ENCODE data around the gene MRGPRG.

Gene MRGPRG

GRCh38 chr11:3229673-3230630, 11.3 kb upstream of the MRGPRG start:
- no peaks in the 10 kb centered on the region for H3K9me3 Mint-ChIP-seq
- peaks cover 7% of the 10 kb centered on the region for H3K27me3 Mint-ChIP-seq

DNA sequence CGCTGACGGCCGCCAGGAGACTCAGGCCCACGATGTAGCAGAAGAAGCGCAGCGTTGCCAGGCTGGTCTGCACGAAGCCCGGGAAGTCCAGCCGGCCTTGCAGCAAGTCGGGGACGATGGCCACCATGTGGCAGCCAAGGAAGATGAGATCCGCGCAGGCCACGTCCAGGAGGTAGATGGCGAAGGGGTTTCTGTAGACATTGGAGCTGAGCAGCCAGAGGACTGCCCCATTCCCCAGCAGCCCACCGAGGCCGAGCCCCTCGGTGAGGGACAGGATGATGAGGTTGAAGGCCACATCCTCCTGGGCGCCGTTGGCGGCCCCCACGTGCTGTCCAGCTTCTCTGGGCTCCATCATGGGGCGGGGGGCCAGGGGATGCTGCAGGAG, 9.8 kb upstream of the MRGPRG start:
- ATAC-seq: no peak
- no peaks in the 10 kb centered on the region for H3K9me3 Mint-ChIP-seq
- peaks cover 23% of the 10 kb centered on the region for H3K27me3 Mint-ChIP-seq
- H3K27ac Mint-ChIP-seq: no peak overlapping the region
- no peak overlapping the region for H3K4me3 Mint-ChIP-seq
- peaks cover under 1% of the 10 kb centered on the region for H3K4me1 Mint-ChIP-seq
- no peak for DNase-seq

More at GRCh38 chr11:3229673-3230630, 11.3 kb upstream of the MRGPRG start:
- Mint-ChIP-seq H3K4me3 (no peak overlapping the region), H3K4me1 (no peaks in the 10 kb centered on the region), H3K27ac (no peak overlapping the region)
- ATAC-seq (peak; percentile 24), DNase-seq (no peak)

DNA sequence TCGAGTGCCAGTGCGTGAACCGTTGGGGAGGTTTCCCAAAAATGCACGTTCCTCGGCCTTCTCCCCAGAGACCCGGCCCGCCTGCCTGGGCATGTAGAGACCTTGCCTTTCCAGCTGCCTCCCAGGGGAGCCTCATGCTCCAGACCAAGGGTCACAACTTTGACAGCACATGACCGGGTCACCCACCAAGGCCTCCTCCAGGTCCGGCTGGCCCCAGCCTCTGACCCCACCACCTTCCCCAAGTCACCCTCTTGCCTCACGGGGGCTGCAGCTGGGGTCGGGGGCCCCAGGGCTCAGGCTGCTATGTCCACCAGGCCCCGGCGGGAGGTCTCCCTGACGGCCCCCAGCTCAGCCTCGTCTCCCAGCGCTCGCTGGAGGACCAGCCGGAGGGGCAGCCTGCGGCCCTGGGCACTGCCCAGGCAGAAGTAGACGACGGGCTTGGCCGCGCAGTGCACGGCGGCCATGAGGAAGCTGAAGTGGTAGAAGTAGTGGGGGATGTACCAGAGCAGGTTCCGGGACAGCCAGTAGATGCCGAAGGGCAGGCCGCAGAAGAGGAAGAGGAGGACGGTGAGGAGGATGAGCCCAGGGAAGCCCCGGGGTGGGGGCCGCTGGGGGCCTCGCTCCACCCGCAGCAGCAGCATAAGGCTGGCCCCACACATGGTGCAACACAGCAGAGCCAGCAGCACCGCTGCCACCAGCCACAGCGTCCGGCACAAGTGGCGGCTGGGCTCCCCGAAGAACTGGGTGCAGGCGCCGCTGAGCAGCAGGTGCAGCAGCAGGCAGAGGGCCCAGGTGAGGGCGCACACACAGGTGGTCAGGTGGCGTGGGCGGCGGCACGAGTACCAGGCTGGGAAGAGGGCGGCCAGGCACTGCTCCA, 9.2 kb upstream of the MRGPRG start:
- DNase-seq (no peak), ATAC-seq (no peak)
- Mint-ChIP-seq H3K27me3 (peaks cover 29% of the 10 kb centered on the region), H3K27ac (no peak overlapping the region), H3K9me3 (no peaks in the 10 kb centered on the region), H3K4me3 (no peak overlapping the region), H3K4me1 (peaks cover 7% of the 10 kb centered on the region)

DNA sequence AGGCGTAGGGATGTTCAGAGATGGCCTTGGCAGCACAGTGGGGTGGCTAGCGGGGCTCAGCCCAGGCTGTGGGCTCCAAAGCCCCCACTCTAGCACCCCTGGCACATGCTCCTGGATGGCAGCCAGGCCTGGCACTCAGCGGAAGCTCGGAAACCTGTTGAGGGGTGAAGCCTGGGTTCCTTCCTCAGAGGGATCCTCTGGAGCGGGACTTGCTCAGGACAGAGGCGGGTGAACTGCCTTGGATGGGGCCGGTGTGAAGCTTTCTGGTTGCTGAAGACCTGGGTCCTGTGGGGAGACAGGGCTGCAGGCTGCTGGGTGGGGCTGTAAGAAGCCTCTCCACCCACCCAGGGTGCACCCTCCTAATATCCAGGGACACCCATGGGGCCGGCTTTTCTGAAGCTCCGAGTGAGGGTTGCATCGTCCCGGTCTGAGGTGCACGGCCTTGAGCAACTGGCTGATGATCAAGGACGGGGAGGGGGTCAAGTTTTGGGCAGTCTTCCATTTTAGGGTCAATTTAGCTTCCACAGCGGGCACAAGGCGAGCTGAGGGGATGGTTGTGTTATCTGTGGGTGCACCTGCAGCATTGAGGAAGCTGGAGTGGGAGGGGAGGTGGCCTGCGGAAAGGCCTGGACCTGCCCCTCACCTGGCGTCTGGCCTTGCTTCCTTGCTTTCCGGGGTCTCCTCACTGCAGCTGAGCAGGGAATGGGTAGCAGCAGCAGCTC, 8.4 kb upstream of the MRGPRG start:
- Mint-ChIP-seq H3K4me3 (no peak overlapping the region), H3K4me1 (peaks cover 12% of the 10 kb centered on the region), H3K27ac (no peak overlapping the region), H3K27me3 (peaks cover 33% of the 10 kb centered on the region), H3K9me3 (no peaks in the 10 kb centered on the region)
- DNase-seq (no peak), ATAC-seq (no peak)

- H3K27me3 Mint-ChIP-seq: peaks cover 35% of the 10 kb centered on the region
- no peak overlapping the region for H3K4me3 Mint-ChIP-seq
- H3K27ac Mint-ChIP-seq: peak overlapping the region in 1 of 2 donors; percentile 54
- DNase-seq: no peak
- peaks cover 12% of the 10 kb centered on the region for H3K4me1 Mint-ChIP-seq
- no peaks in the 10 kb centered on the region for H3K9me3 Mint-ChIP-seq
- no peak for ATAC-seq
These were observed 7.5 kb upstream of the MRGPRG start for GRCh38 chr11:3225826-3226750.

- H3K4me1 Mint-ChIP-seq: peaks cover 12% of the 10 kb centered on the region
- DNase-seq (no peak), ATAC-seq (no peak)
- no peak overlapping the region for H3K4me3 Mint-ChIP-seq
- H3K27ac Mint-ChIP-seq: no peak overlapping the region
- H3K27me3 Mint-ChIP-seq: peaks cover 39% of the 10 kb centered on the region
- no peaks in the 10 kb centered on the region for H3K9me3 Mint-ChIP-seq
These were observed 6.6 kb upstream of the MRGPRG start for GRCh38 chr11:3225159-3225758.

DNA sequence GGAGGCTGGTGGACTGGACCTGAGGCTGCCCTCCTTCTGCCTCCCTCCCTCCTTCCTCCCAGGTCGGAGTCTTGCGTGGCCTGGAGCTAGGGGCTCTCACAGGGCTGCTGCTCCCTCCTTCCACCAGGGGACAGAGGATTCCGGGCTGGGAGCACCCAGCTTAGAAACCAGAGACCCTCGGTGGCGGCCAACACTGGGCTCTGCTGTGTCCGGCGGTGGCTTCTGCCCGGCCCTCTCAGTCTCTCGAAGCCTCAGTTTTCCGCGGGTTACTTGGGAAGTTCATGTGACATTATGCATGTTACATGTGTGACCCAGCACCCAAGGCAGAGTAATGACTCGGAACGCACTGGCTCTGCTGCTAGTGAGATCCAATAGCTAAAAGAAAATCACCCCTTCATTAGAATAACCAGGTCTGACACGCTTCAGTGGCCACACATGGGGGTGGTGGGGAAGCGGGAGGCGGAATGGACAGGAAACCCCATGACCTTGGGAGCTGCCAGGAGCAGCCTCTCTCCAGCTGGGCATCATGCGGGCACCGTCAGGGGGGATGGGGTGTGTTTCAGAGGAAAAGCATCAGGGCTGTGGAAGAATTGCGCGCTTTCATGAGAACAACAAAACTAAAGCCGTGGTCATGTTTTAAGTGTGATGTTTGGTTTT, 5.9 kb upstream of the MRGPRG start:
- H3K4me3 Mint-ChIP-seq: no peak overlapping the region
- H3K9me3 Mint-ChIP-seq: no peaks in the 10 kb centered on the region
- ATAC-seq (no peak), DNase-seq (no peak)
- H3K27me3 Mint-ChIP-seq: peaks cover 39% of the 10 kb centered on the region
- peak overlapping the region in 1 of 2 donors; percentile 34 for H3K27ac Mint-ChIP-seq
- H3K4me1 Mint-ChIP-seq: peaks cover 12% of the 10 kb centered on the region

- no peaks in the 10 kb centered on the region for H3K9me3 Mint-ChIP-seq
These were observed 5.3 kb upstream of the MRGPRG start for GRCh38 chr11:3223932-3224381.

GRCh38 chr11:3222941-3223915, 4.6 kb upstream of the MRGPRG start:
- Mint-ChIP-seq H3K27me3 (peaks cover 39% of the 10 kb centered on the region), H3K4me1 (peaks cover 12% of the 10 kb centered on the region), H3K9me3 (no peaks in the 10 kb centered on the region), H3K4me3 (peak overlapping the region in 1 of 2 donors; percentile 34), H3K27ac (peak overlapping the region in 1 of 2 donors; percentile 45)
- no peak for ATAC-seq
- no peak for DNase-seq

More at GRCh38 chr11:3223932-3224381, 5.3 kb upstream of the MRGPRG start:
- Mint-ChIP-seq H3K27me3 (peaks cover 39% of the 10 kb centered on the region), H3K4me3 (no peak overlapping the region), H3K27ac (no peak overlapping the region), H3K4me1 (peaks cover 12% of the 10 kb centered on the region)
- no peak for ATAC-seq
- DNase-seq: no peak

GRCh38 chr11:3222003-3222855, 3.6 kb upstream of the MRGPRG start:
- DNase-seq (no peak), ATAC-seq (no peak)
- Mint-ChIP-seq H3K4me1 (peaks cover 15% of the 10 kb centered on the region), H3K9me3 (no peaks in the 10 kb centered on the region), H3K27ac (no peak overlapping the region), H3K27me3 (peaks cover 32% of the 10 kb centered on the region), H3K4me3 (peak overlapping the region in 1 of 2 donors; percentile 34)

DNA sequence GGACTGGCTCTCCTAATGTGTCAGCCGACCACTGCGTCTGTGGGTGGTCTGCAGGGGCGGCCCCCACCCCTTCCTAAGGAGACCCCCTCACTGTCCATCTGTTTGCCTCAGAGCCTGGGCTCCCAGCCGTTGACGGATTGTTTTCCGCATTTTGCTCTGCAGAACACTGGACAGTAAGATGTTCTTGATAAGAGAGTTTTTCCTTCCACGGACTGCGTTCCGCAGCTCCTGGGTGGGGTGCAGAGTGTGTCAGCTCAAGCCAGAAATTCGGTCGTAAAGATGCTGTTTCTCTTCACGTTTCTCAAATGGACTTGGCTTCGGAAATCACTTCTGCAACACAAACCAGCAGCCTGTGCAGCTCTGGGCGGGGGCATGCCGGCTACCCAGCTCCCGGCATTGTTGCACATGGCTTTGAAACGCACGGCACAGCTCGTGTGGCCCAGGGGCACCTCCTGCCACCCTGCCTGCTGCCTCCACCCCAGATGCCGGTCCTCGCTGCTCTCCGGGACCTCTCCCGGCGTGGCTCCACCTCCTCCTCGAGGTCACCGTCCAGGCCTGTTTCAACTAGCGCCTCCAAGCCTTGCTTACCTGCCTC, 2.9 kb upstream of the MRGPRG start:
- peaks cover 39% of the 10 kb centered on the region for H3K27me3 Mint-ChIP-seq
- DNase-seq: no peak
- H3K27ac Mint-ChIP-seq: no peak overlapping the region
- no peaks in the 10 kb centered on the region for H3K9me3 Mint-ChIP-seq
- H3K4me3 Mint-ChIP-seq: no peak overlapping the region
- ATAC-seq: no peak
- H3K4me1 Mint-ChIP-seq: peaks cover 22% of the 10 kb centered on the region

Data from stimulated activated naive CD8-positive, alpha-beta T cell treated with anti-CD3 and anti-CD28 coated beads, Interleukin-15, amount 100 ng/mL, for 72 hours (primary cell).